H1 (cell line): ENCODE measurements around the gene OR6T1. TPM values are rescaled to one million over a fixed set of nuclear protein-coding genes. Genes with fewer than 3 reads are reported as not detected.

Experiments used
- CTCF ChIA-PET: fragments of 300-600 bp; sonication (Branson Sonifier 250); formaldehyde crosslinking; loops from one replicate; lab custom pipeline; 2021; ENCODE audit not compliant: partially characterized antibody; lab: Charles Lee
- POLR2A ChIA-PET: fragments of 300-600 bp; sonication (Branson Sonifier 250); formaldehyde crosslinking; loops from one replicate; lab custom pipeline; 2021; ENCODE audit warnings: inconsistent platforms; ENCODE audit not compliant: partially characterized antibody; lab: Charles Lee
- DNase-seq, 2 experiments: peaks; one replicate each; pipeline versions ENCODE4 v3.0.0 to v3.0.0-alpha.2; 2010 to 2022; ENCODE audit warnings: low spot score in 2 of 2, low read depth in 1 of 2, mixed read lengths in 1 of 2
- FAIRE-seq: peaks from 2 replicates; lab custom pipeline; 2011; peaks lifted over from hg19 to GRCh38; lab: Jason Lieb, UNC
- H2AFZ ChIP-seq: 2 replicates; pipeline ENCODE4 v1.8.1; 2012; ENCODE audit warnings: low read length, inconsistent platforms
- H2AK5ac ChIP-seq: 2 replicates; pipeline ENCODE4 v1.6.1; 2013; ENCODE audit warnings: low read depth, low read length
- H2BK120ac ChIP-seq: replicated peaks from 2 replicates; pipeline ENCODE3; 2013; ENCODE audit warnings: low read depth, low read length, inconsistent platforms
- H2BK12ac ChIP-seq: 2 replicates; pipeline ENCODE4 v1.6.1; 2013; ENCODE audit warnings: low read depth, low read length
- H2BK15ac ChIP-seq: 2 replicates; pipeline ENCODE4 v1.6.1; 2013; ENCODE audit warnings: low read length
- H2BK20ac ChIP-seq: 2 replicates; pipeline ENCODE4 v1.6.1; 2013; ENCODE audit warnings: low read length
- H2BK5ac ChIP-seq: 2 replicates; pipeline ENCODE4 v1.6.1; 2013; ENCODE audit warnings: low read depth, low read length
- H3K14ac ChIP-seq: 2 replicates; pipeline ENCODE4 v1.6.1; 2013; ENCODE audit warnings: inconsistent platforms; ENCODE audit not compliant: insufficient read length
- H3K18ac ChIP-seq: 2 replicates; pipeline ENCODE4 v1.6.1; 2013; ENCODE audit warnings: low read length; ENCODE audit errors: extremely low read depth
- H3K23ac ChIP-seq: 2 replicates; pipeline ENCODE4 v1.6.1; 2013; ENCODE audit warnings: inconsistent platforms; ENCODE audit not compliant: insufficient read length
- H3K23me2 ChIP-seq: 2 replicates; pipeline ENCODE4 v1.6.1; 2013; ENCODE audit warnings: low read depth, low read length
- H3K27ac ChIP-seq: 2 replicates; pipeline ENCODE4 v1.6.1; 2011; ENCODE audit warnings: low read depth, low read length, inconsistent platforms
- H3K27me3 ChIP-seq, 4 experiments: replicated peaks in 1 of 4; 1 replicate in 1 of 4; 2 replicates in 3 of 4; pipeline versions ENCODE4 v1.6.1 to v1.8.1; 2011 to 2013; ENCODE audit warnings: low read length in 3 of 4, mild to moderate bottlenecking in 3 of 4, inconsistent platforms in 2 of 4, mixed read lengths in 2 of 4, moderate library complexity in 1 of 4; ENCODE audit not compliant: control insufficient read depth in 3 of 4, insufficient read depth in 3 of 4; ENCODE audit errors: extremely low read depth in 1 of 4
- H3K36me3 ChIP-seq, 4 experiments: 2 replicates each; pipeline versions ENCODE4 v1.6.1 to v1.8.1; 2011 to 2013; ENCODE audit warnings: mild to moderate bottlenecking in 4 of 4, low read length in 3 of 4, moderate library complexity in 2 of 4, control low read depth in 1 of 4, inconsistent platforms in 1 of 4; ENCODE audit not compliant: insufficient read depth in 4 of 4, control insufficient read depth in 2 of 4
- H3K4ac ChIP-seq: replicated peaks from 2 replicates; pipeline ENCODE3; 2013; ENCODE audit warnings: low read length, low read depth, mixed read lengths, inconsistent platforms; ENCODE audit not compliant: insufficient read length
- H3K4me1 ChIP-seq, 4 experiments: replicated peaks in 1 of 4; 1 replicate in 1 of 4; 2 replicates in 3 of 4; pipeline versions ENCODE4 v1.6.1 to v1.8.1; 2011 to 2013; ENCODE audit warnings: low read length in 3 of 4, inconsistent platforms in 2 of 4, mixed read lengths in 1 of 4; ENCODE audit not compliant: insufficient read depth in 4 of 4, control insufficient read depth in 3 of 4
- H3K4me2 ChIP-seq, 2 experiments: 2 replicates each; pipeline versions ENCODE4 v1.6.1 to v1.8.1; 2011 to 2013; ENCODE audit warnings: low read depth in 2 of 2, low read length in 2 of 2, control low read depth in 1 of 2, inconsistent platforms in 1 of 2, mild to moderate bottlenecking in 1 of 2; ENCODE audit not compliant: insufficient read depth in 1 of 2
- H3K4me3 ChIP-seq, 4 experiments: fragments of 200-600, 300-600 bp in 1 of 4; sonication (generic), shearing (Covaris generic), sonication (Bioruptor Twin) in 1 of 4; 2 replicates each; pipeline versions ENCODE4 v1.5.1 to v1.8.1; 2011 to 2016; ENCODE audit warnings: low read length in 4 of 4, low read depth in 3 of 4, control low read depth in 2 of 4, inconsistent platforms in 2 of 4, mild to moderate bottlenecking in 2 of 4, mixed read lengths in 1 of 4, moderate library complexity in 1 of 4; ENCODE audit not compliant: insufficient read depth in 2 of 4; ENCODE audit errors: extremely low read depth in 1 of 4
- H3K56ac ChIP-seq: replicated peaks from 2 replicates; pipeline ENCODE3; 2013; ENCODE audit warnings: low read depth, mild to moderate bottlenecking, mixed read lengths, low read length, inconsistent platforms; ENCODE audit not compliant: insufficient read length
- H3K79me1 ChIP-seq: 2 replicates; pipeline ENCODE4 v1.6.1; 2013; ENCODE audit warnings: low read depth, low read length, control low read depth
- H3K79me2 ChIP-seq, 2 experiments: 2 replicates each; pipeline versions ENCODE4 v1.6.1 to v1.8.1; 2012 to 2013; ENCODE audit warnings: low read length in 2 of 2, mild to moderate bottlenecking in 2 of 2, inconsistent platforms in 1 of 2; ENCODE audit not compliant: insufficient read depth in 2 of 2, control insufficient read depth in 1 of 2
- H3K9ac ChIP-seq, 4 experiments: replicated peaks in 1 of 4; 1 replicate in 1 of 4; 2 replicates in 3 of 4; pipeline versions ENCODE4 v1.6.1 to v1.8.1; 2011 to 2013; ENCODE audit warnings: low read depth in 3 of 4, low read length in 3 of 4, control low read depth in 2 of 4, mild to moderate bottlenecking in 2 of 4, moderate library complexity in 2 of 4, inconsistent platforms in 1 of 4; ENCODE audit errors: extremely low read depth in 1 of 4
- H3K9me3 ChIP-seq, 2 experiments: 2 replicates each; pipeline versions ENCODE4 v1.6.1 to v1.8.1; 2012 to 2013; ENCODE audit warnings: mild to moderate bottlenecking in 2 of 2, moderate library complexity in 2 of 2, control low read depth in 1 of 2, inconsistent platforms in 1 of 2, low read depth in 1 of 2, low read length in 1 of 2, mixed read lengths in 1 of 2; ENCODE audit not compliant: insufficient read depth in 2 of 2
- H4K20me1 ChIP-seq, 2 experiments: replicated peaks in 1 of 2; 2 replicates each; pipeline versions ENCODE3 to v1.8.1; 2011 to 2013; ENCODE audit warnings: inconsistent platforms in 2 of 2, low read length in 2 of 2, mild to moderate bottlenecking in 1 of 2; ENCODE audit not compliant: insufficient read depth in 2 of 2, control insufficient read depth in 1 of 2
- H4K5ac ChIP-seq: 2 replicates; pipeline ENCODE4 v1.6.1; 2013; ENCODE audit warnings: low read length, low read depth, mixed read lengths, inconsistent platforms; ENCODE audit not compliant: insufficient read length
- H4K8ac ChIP-seq: 2 replicates; pipeline ENCODE4 v1.8.0; 2013; ENCODE audit warnings: mild to moderate bottlenecking, moderate library complexity, low read length, inconsistent platforms; ENCODE audit not compliant: insufficient read depth; ENCODE audit errors: extremely low read depth
- H4K91ac ChIP-seq: replicated peaks from 2 replicates; pipeline ENCODE3; 2013; ENCODE audit warnings: low read length, mixed read lengths, inconsistent platforms; ENCODE audit not compliant: insufficient read length
- NANOG ChIP-seq: IDR thresholded peaks from 2 replicates; pipeline ENCODE4 v1.6.1; 2011; ENCODE audit warnings: low read length, low read depth, mild to moderate bottlenecking, inconsistent platforms; ENCODE audit not compliant: insufficient read depth, poor library complexity, severe bottlenecking
- YY1 ChIP-seq: IDR thresholded peaks from 2 replicates; pipeline ENCODE4 v1.6.1; 2011; ENCODE audit warnings: low read depth, mild to moderate bottlenecking, low read length
- polyA plus RNA-seq, 7 experiments: library from polyadenylated mRNA; depleted of rRNA in 3 of 7; stranded (reverse) in 5 of 7; unstranded in 2 of 7; fragments of >200 nt in 5 of 7; fragments of 200-250 nt in 2 of 7; gene quantifications; 1 replicate in 5 of 7; 2 replicates in 1 of 7; 4 replicates in 1 of 7; pipeline versions ENCODE4 v1.2.1 to v1.2.3, GENCODE V29; 2011 to 2013; ENCODE audit warnings: missing spikeins in 2 of 7, mixed read lengths in 2 of 7
- total RNA-seq: library from RNA; stranded (reverse); fragmentation: NEBNext Ultra II Directional; extraction: Animal tissue kit (Norgen Biotek cat#: 25700); gene quantifications from 2 replicates; pipeline ENCODE4 v1.2.1, GENCODE V29; 2021

OR6T1 gene
- total and polyA plus RNA-seq, 2 of the 8 experiments (the other 6 are each of a cell fraction or from before 2014, with no cell fraction given) = not detected

DNA sequence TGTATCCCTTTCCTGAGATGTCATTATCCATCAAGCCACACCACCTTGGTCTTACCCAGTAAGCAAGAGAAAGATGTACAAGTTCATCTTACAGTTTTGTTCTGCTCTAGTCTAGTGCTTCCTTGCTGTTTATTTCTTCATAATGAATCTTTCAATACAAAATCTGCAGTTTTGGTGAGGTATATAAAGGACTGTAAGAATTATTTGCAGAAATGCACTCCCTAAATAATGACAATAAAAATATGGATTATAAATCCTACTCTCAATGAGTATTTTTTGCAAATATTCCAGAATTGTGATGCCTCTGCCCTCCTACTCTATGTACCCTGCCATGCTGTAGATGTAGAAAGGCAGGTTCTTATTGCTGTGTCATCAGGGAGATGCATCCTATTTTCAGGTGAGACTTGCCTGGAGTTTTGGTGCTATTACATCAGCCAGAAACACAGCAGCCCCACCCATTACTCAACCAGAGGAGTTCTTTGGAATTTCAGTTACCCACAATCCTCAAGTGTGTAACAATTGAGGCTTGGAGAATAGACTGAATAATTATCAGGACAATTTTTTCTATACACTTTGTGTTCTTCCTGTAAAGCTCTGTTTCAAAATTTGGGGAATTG is 34.2 kb upstream of the OR6T1 start, which contains the start of gene OR10S1:
TSS of gene OR10S1 (minus strand) at position 51 of the 617 bp plus-strand sequence. CDS start 117 bp downstream, outside the sequence.
- Histone ChIP-seq H3K23ac (no peak within 1 kb of the TSS), H4K5ac (no peak within 1 kb of the TSS), H2BK120ac (no peak within 1 kb of the TSS), H2AFZ (no peak within 1 kb of the TSS; the same call in 1 of the 2 replicates), H3K4me1 (0 out of 7 replicates have a peak, but pooled peaks cover 0 to 2% (median 0%) of the 10 kb centered on the region in 4 experiments), H3K14ac (peak within 1 kb of the TSS; percentile 52), H3K9me3 (no peaks in the 10 kb centered on the region), H2AK5ac (no peak within 1 kb of the TSS), H4K8ac (no peak within 1 kb of the TSS), H4K20me1 (no peaks in the 10 kb centered on the region), H3K18ac (no peak within 1 kb of the TSS), H4K91ac (no peak within 1 kb of the TSS), H2BK12ac (peak within 1 kb of the TSS; percentile 21; the same call in 1 of the 2 replicates), H3K27ac (no peak within 1 kb of the TSS), H3K23me2 (no peaks in the 10 kb centered on the region), H3K4me2 (no peak within 1 kb of the TSS), H2BK5ac (no peak within 1 kb of the TSS), H2BK20ac (no peak within 1 kb of the TSS), H3K36me3 (no peaks in the 10 kb centered on the region), H3K79me2 (no peaks in the 10 kb centered on the region), H3K56ac (no peak within 1 kb of the TSS), H2BK15ac (no peak within 1 kb of the TSS), H3K4ac (no peak within 1 kb of the TSS), H3K79me1 (no peaks in the 10 kb centered on the region), H3K4me3 (no peak within 1 kb of the TSS), H3K27me3 (no peaks in the 10 kb centered on the region), H3K9ac (no peak within 1 kb of the TSS)
- ChIA-PET POLR2A (no interaction called here), CTCF (interaction anchor here (1.5 kb wide), 1 partner anchor 22 kb away, joined by 4 read pairs; no protein-coding TSS in a partner anchor)
- no peak for FAIRE-seq
- DNase-seq = no peak
- TF ChIP-seq NANOG = no peak
- TF ChIP-seq YY1 = no peak
